ENCODE measurements around the gene WDR18.

The WDR18 gene

GRCh38 chr19:1017115-1017905, 33.2 kb downstream of the WDR18 start:
- TF ChIP-seq, protein P1, sequence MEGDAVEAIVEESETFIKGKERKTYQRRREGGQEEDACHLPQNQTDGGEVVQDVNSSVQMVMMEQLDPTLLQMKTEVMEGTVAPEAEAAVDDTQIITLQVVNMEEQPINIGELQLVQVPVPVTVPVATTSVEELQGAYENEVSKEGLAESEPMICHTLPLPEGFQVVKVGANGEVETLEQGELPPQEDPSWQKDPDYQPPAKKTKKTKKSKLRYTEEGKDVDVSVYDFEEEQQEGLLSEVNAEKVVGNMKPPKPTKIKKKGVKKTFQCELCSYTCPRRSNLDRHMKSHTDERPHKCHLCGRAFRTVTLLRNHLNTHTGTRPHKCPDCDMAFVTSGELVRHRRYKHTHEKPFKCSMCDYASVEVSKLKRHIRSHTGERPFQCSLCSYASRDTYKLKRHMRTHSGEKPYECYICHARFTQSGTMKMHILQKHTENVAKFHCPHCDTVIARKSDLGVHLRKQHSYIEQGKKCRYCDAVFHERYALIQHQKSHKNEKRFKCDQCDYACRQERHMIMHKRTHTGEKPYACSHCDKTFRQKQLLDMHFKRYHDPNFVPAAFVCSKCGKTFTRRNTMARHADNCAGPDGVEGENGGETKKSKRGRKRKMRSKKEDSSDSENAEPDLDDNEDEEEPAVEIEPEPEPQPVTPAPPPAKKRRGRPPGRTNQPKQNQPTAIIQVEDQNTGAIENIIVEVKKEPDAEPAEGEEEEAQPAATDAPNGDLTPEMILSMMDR (IDR thresholded peaks at IDR 0.05): no peak

GRCh38 chr19:1017906-1018305, 33.8 kb downstream of the WDR18 start:
- TF ChIP-seq, protein P1 (IDR thresholded peaks at IDR 0.05): no peak

DNA sequence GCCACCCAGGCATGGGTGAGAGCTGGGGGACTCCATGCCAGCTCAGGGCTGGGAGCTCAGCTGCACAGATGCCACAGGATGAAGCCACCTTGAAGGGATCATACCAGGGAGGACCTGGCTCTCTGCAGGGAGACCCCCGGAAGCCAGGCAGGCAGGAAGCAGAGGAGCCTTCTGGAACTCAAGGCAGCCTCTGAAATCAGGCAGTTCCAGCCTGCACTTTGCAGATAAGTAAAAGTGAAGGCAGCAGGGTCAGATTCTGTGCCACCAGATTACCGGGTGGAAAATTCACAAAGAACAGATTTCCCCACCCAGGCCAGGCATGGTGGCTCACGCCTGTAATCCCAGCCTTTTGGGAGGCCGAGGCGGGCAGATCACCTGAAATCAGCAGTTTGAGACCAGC, 34.2 kb downstream of the WDR18 start:
- TF ChIP-seq, protein P1 (IDR thresholded peaks at IDR 0.05): no peak

- TF ChIP-seq, protein P1 (IDR thresholded peaks at IDR 0.05): no peak
These were observed 34.9 kb downstream of the WDR18 start for GRCh38 chr19:1018932-1019615.

- TF ChIP-seq, protein P1 (IDR thresholded peaks at IDR 0.05): no peak
These were observed 35.4 kb downstream of the WDR18 start for GRCh38 chr19:1019616-1019961.

GRCh38 chr19:1019980-1020867, 36.1 kb downstream of the WDR18 start:
- TF ChIP-seq, protein P1 (IDR thresholded peaks at IDR 0.05): no peak

GRCh38 chr19:1020868-1021425, 36.8 kb downstream of the WDR18 start, which contains the start of gene TMEM259:
Gene TMEM259 (minus strand): TSS chr19:1021123. CDS start chr19:1020996, 127 bp downstream.
- TF ChIP-seq, protein P1 (IDR thresholded peaks at IDR 0.05): no peak

All from LNCAP (cell line).